Jurkat, Clone E6-1 (cell line): ENCODE data around the gene PARG.

Experiments
- DNase-seq: peaks from one replicate; pipeline ENCODE4 v3.0.0-alpha.2; 2011; ENCODE audit warnings: low read depth, low spot score
- H3K4me3 ChIP-seq: 2 replicates; pipeline ENCODE4 v1.5.1; 2011; ENCODE audit warnings: mild to moderate bottlenecking, low read length, control low read depth, moderate library complexity

Gene PARG

GRCh38 chr10:49768731-49769130, 173.1 kb downstream of the PARG start:
- DNase-seq = no peak
- H3K4me3 ChIP-seq = no peak overlapping the region

DNA sequence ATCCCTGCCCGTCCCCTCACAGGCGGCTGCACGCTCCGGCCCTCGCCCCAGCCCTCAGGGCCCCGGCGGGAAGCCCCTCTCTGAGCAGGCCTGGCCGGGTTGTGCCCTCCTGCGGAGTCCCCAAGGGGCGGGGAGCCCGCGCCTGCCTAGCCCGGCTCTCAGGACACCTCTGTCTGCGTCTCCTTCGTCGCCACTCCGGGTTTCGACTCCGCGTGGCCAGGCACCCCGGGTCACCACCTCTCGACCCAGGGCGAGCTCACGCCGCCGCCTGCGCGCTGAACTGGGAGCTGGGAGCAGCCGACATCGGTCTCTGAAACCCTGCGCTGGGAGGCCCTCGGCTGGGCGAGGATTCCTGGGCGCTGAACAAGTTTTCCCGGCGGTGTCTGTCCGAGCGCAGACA, 173.5 kb downstream of the PARG start:
- H3K4me3 ChIP-seq = no peak overlapping the region
- no peak for DNase-seq
